Liver (tissue), 6 donors: Measurements from ENCODE around the gene CITED1. TPM values are rescaled to one million over a fixed set of nuclear protein-coding genes. Genes with fewer than 3 reads are reported as not detected.

Source experiments
- FOXA1 ChIP-seq: IDR thresholded peaks from 2 replicates; pipeline ENCODE4 v1.6.1; 2016; ENCODE audit warnings: antibody characterized with exemption
- FOXA2 ChIP-seq: IDR thresholded peaks from 2 replicates; pipeline ENCODE4 v1.6.1; 2016; ENCODE audit warnings: antibody characterized with exemption
- HNF4A ChIP-seq, 2 donors: conservative IDR thresholded peaks; 2 replicates each; pipeline ENCODE4 v1.6.1; 2016; ENCODE audit warnings: antibody characterized with exemption in 2 of 2, mild to moderate bottlenecking in 2 of 2
- HNF4G ChIP-seq: IDR thresholded peaks from 2 replicates; pipeline ENCODE4 v1.6.1; 2016; ENCODE audit warnings: antibody characterized with exemption
- MAX ChIP-seq: IDR thresholded peaks from 2 replicates; pipeline ENCODE4 v1.6.1; 2016; ENCODE audit warnings: antibody characterized with exemption
- RXRA ChIP-seq, 2 donors: IDR thresholded peaks; 2 replicates each; pipeline ENCODE4 v1.6.1; 2017 to 2018; ENCODE audit warnings: antibody characterized with exemption in 2 of 2, mild to moderate bottlenecking in 1 of 2
- SP1 ChIP-seq: IDR thresholded peaks from 2 replicates; pipeline ENCODE4 v1.6.1; 2018; ENCODE audit warnings: antibody characterized with exemption, mild to moderate bottlenecking
- polyA plus RNA-seq, 2 donors: library from polyadenylated mRNA; stranded (reverse) in 1 of 2; unstranded in 1 of 2; fragments of 200-250 nt in 1 of 2; fragments of >200 nt in 1 of 2; fragmentation: Nextera tagmentation in 1 of 2; extraction: Ambion mirVana in 1 of 2; gene quantifications; one replicate each; pipeline versions ENCODE4 v1.2.1 to v1.2.3, GENCODE V29; 2013 to 2015
- small RNA-seq: library from RNA; depleted of rRNA; stranded (forward); fragments of <200 nt; gene quantifications from one replicate; pipeline ENCODE3, GENCODE V24; 2014
- total RNA-seq, 2 donors: library from RNA; depleted of rRNA; stranded (reverse); fragments of >200 nt; gene quantifications; one replicate each; pipeline ENCODE4 v1.2.3, GENCODE V29; 2014
- TF ChIP-seq, protein P1 (sequence below): IDR thresholded peaks from 2 replicates; pipeline ENCODE4 v1.6.1; 2016; ENCODE audit warnings: antibody characterized with exemption
- donor health status: healthy.
- donor health status: healthy.
- donor health status: healthy.

CITED1 gene
- total and polyA plus RNA-seq, 4 donors = 0.09 TPM; not detected in 3

- TF ChIP-seq, protein P1, sequence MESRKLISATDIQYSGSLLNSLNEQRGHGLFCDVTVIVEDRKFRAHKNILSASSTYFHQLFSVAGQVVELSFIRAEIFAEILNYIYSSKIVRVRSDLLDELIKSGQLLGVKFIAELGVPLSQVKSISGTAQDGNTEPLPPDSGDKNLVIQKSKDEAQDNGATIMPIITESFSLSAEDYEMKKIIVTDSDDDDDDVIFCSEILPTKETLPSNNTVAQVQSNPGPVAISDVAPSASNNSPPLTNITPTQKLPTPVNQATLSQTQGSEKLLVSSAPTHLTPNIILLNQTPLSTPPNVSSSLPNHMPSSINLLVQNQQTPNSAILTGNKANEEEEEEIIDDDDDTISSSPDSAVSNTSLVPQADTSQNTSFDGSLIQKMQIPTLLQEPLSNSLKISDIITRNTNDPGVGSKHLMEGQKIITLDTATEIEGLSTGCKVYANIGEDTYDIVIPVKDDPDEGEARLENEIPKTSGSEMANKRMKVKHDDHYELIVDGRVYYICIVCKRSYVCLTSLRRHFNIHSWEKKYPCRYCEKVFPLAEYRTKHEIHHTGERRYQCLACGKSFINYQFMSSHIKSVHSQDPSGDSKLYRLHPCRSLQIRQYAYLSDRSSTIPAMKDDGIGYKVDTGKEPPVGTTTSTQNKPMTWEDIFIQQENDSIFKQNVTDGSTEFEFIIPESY = no peak
- no peak for TF ChIP-seq SP1
- TF ChIP-seq HNF4A (conservative IDR thresholded peaks at IDR 0.05) = no peak
- no peak for TF ChIP-seq MAX
- TF ChIP-seq HNF4G = no peak
- TF ChIP-seq FOXA2 = no peak
- no peak for TF ChIP-seq RXRA (IDR thresholded peaks at IDR 0.05)
- TF ChIP-seq FOXA1 = no peak
Observed at GRCh38 chrX:72253686-72254085, 52.0 kb downstream of the CITED1 start (continued).

Small RNA genes lying within 50 kb of the gene (small RNA-seq; reads per million reads assigned to genes)
- gene RF00019 = not detected

Other genes with a start within 250 kb of the CITED1 start
- 1 to 10 TPM in 1 of 2 donors, under 1 TPM in 1; 0.84 to 1.1 TPM for gene RTL5, start 174.0 kb downstream of the CITED1 start, total RNA-seq
- 1 to 10 TPM in 1 of 2 donors, under 1 TPM in 1; 0.32 to 1.9 TPM for gene RTL5, start 174.0 kb downstream of the CITED1 start, polyA plus RNA-seq
- 1 to 10 TPM; 7.1 TPM for gene PIN4, start 124.2 kb downstream of the CITED1 start, total RNA-seq
- gene PIN4, start 124.2 kb downstream of the CITED1 start, polyA plus RNA-seq = 10 to 100 TPM; 11.5 to 26.2 TPM
- gene ERCC6L, start 66.9 kb downstream of the CITED1 start, total RNA-seq = 1 to 10 TPM in 1 of 2 donors, not detected in 1; 4.7 TPM
- gene ERCC6L, start 66.9 kb downstream of the CITED1 start, polyA plus RNA-seq = under 1 TPM; 0.17 to 0.29 TPM
- gene RPS4X, start 28.7 kb downstream of the CITED1 start, total RNA-seq = 100 to 1,000 TPM; 283 to 570 TPM
- 100 to 1,000 TPM; 170 to 275 TPM for gene RPS4X, start 28.7 kb downstream of the CITED1 start, polyA plus RNA-seq